Type B pancreatic cell (in vitro differentiated cells): ENCODE data around the gene ZFP2. TPM values are rescaled to one million over a fixed set of nuclear protein-coding genes. Genes with fewer than 3 reads are reported as not detected.
"Not testable (repeated sequence)": the region's sequence is repeated elsewhere in the genome, so short reads cannot be mapped to it uniquely, and the experiment has no call there.

Source experiments
- DNase-seq: peaks from one replicate; pipeline ENCODE4 v3.0.0; 2021; ENCODE audit warnings: mixed read lengths; ENCODE audit not compliant: unreplicated experiment; ENCODE audit errors: extremely low spot score
- H3K27ac Mint-ChIP-seq: 2 replicates; pipeline ENCODE4 v1.8.0; 2021; ENCODE audit warnings: mild to moderate bottlenecking, mixed read lengths
- H3K27me3 Mint-ChIP-seq: 2 replicates; pipeline ENCODE4 v1.8.0; 2021; ENCODE audit warnings: mixed read lengths
- H3K36me3 Mint-ChIP-seq: 2 replicates; pipeline ENCODE4 v1.8.0; 2021; ENCODE audit warnings: mixed read lengths
- H3K4me1 Mint-ChIP-seq: one replicate; pipeline ENCODE4 v1.8.0; 2021; ENCODE audit warnings: mixed read lengths; ENCODE audit not compliant: unreplicated experiment
- H3K4me3 Mint-ChIP-seq: 2 replicates; pipeline ENCODE4 v1.8.0; 2021; ENCODE audit warnings: mild to moderate bottlenecking, mixed read lengths
- H3K9me3 Mint-ChIP-seq: 2 replicates; pipeline ENCODE4 v1.8.0; 2021; ENCODE audit warnings: mixed read lengths
- total RNA-seq: library from RNA; stranded (reverse); gene quantifications from 2 replicates; pipeline ENCODE4 v1.2.1, GENCODE V29; 2021; ENCODE audit warnings: low replicate concordance
- TF ChIP-seq, protein P1 (sequence below): fragments of 200-600 bp; sonication (generic); conservative IDR thresholded peaks from 2 replicates; pipeline ENCODE4 v1.5.0; 2021; ENCODE audit warnings: antibody characterized with exemption, mild to moderate bottlenecking

ZFP2 gene
- total RNA-seq, 1 donor from 2014 or later: 4.1 TPM

DNA sequence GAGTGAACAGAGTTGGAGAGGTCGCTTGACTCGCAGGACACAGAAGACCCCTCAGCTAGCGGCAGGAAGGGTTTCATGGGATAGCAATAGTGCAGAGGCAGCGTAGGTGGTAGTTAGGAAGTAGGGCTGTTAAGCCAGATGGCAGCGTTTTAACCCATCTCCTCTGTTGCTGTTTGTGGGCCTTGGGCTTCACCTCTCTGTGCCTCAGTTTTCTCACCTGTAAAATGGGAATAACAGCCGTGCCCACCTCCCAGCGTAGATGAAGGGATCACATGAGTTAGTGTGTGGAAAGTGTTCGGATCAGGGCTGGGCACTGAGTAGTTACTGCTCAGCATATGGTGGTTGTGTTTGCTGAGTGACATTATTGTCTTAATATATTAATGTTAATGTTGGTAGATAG, 34.1 kb upstream of the ZFP2 start:
- peak; percentile 37 for DNase-seq
- H3K4me1 Mint-ChIP-seq: peaks cover 21% of the 10 kb centered on the region
- no peaks in the 10 kb centered on the region for H3K9me3 Mint-ChIP-seq
- H3K27ac Mint-ChIP-seq: peak overlapping the region; percentile 55
- H3K27me3 Mint-ChIP-seq: no peaks in the 10 kb centered on the region
- H3K4me3 Mint-ChIP-seq: peak overlapping the region; percentile 85
- H3K36me3 Mint-ChIP-seq: peaks cover 28% of the 10 kb centered on the region
- TF ChIP-seq, protein P1, sequence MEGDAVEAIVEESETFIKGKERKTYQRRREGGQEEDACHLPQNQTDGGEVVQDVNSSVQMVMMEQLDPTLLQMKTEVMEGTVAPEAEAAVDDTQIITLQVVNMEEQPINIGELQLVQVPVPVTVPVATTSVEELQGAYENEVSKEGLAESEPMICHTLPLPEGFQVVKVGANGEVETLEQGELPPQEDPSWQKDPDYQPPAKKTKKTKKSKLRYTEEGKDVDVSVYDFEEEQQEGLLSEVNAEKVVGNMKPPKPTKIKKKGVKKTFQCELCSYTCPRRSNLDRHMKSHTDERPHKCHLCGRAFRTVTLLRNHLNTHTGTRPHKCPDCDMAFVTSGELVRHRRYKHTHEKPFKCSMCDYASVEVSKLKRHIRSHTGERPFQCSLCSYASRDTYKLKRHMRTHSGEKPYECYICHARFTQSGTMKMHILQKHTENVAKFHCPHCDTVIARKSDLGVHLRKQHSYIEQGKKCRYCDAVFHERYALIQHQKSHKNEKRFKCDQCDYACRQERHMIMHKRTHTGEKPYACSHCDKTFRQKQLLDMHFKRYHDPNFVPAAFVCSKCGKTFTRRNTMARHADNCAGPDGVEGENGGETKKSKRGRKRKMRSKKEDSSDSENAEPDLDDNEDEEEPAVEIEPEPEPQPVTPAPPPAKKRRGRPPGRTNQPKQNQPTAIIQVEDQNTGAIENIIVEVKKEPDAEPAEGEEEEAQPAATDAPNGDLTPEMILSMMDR: no peak

GRCh38 chr5:178866946-178867345, 28.8 kb upstream of the ZFP2 start:
- Mint-ChIP-seq H3K4me3 (no peak overlapping the region), H3K27me3 (no peaks in the 10 kb centered on the region), H3K27ac (no peak overlapping the region), H3K9me3 (peaks cover 11% of the 10 kb centered on the region), H3K4me1 (peaks cover 8% of the 10 kb centered on the region), H3K36me3 (peaks cover 55% of the 10 kb centered on the region)
- DNase-seq: peak; percentile 29
- TF ChIP-seq, protein P1: no peak

DNA sequence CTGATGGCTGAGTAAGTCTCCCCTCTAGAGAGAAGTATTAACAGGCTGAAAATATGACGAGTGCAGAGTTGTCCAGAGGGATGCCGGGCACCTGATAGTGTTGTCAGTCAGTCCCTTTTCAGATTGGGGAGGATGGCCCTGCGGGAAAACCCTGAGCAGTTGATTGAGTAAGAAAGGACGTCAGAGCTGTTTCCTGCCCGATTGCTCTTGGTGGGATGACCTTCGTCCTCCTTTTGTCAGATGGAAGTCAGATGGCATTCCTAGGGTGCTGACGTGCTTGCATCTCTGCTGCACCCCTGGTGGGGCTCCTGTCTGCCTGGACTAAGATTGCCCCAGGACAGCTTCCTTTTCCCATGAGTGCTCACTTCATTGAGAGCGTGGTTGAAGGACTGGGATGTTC, 26.1 kb upstream of the ZFP2 start:
- Mint-ChIP-seq H3K4me1 (no peaks in the 10 kb centered on the region), H3K36me3 (peaks cover 69% of the 10 kb centered on the region), H3K27me3 (no peaks in the 10 kb centered on the region), H3K27ac (no peak overlapping the region), H3K9me3 (peaks cover 26% of the 10 kb centered on the region), H3K4me3 (no peak overlapping the region)
- TF ChIP-seq, protein P1: no peak
- no peak for DNase-seq

DNA sequence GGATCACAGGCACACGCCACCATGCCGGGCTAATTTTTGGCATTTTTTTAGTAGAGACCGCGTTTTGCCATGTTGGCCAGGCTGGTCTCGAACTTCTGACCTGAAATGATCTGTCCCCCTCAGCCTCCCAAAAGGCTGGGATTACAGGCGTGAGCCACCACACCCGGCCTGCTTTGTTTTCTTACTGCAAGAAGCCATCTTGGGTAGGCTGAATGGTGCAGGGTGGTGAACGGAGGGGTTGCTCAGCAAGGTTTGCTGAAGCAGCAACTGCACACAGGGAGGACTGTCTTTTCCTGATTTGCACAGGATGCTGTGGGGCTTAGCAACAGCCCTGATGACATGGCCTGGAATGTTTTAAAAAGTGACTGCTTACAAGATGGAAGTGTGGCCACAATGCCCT, 25.3 kb upstream of the ZFP2 start:
- no peak overlapping the region for H3K27ac Mint-ChIP-seq
- H3K4me3 Mint-ChIP-seq: no peak overlapping the region
- peaks cover 33% of the 10 kb centered on the region for H3K9me3 Mint-ChIP-seq
- H3K4me1 Mint-ChIP-seq: no peaks in the 10 kb centered on the region
- TF ChIP-seq, protein P1: no peak
- no peaks in the 10 kb centered on the region for H3K27me3 Mint-ChIP-seq
- no peak for DNase-seq
- H3K36me3 Mint-ChIP-seq: peaks cover 76% of the 10 kb centered on the region

DNA sequence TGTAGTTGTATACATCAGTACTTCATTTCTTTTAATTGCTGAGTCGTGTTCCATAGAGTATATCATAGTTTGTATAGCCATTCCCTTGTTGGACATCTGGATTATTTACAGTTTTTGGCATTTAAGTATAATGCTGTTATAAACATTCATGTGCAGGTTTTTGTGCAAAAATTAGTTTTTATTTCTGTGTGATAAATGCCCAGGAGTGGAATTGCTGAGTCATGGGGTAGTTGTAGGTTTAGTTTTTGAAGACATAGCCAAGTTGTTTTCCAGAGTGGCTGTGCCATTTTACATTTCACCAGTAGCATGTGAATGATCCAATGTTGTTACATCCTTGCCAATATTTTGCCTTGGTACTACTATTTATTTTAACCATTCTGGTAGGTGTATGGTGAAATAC, 23.4 kb upstream of the ZFP2 start:
- H3K27me3 Mint-ChIP-seq: no peaks in the 10 kb centered on the region
- no peaks in the 10 kb centered on the region for H3K4me1 Mint-ChIP-seq
- TF ChIP-seq, protein P1: no peak
- H3K36me3 Mint-ChIP-seq: peaks cover 77% of the 10 kb centered on the region
- H3K27ac Mint-ChIP-seq: no peak overlapping the region
- no peak for DNase-seq
- H3K9me3 Mint-ChIP-seq: peaks cover 40% of the 10 kb centered on the region
- H3K4me3 Mint-ChIP-seq: no peak overlapping the region

DNA sequence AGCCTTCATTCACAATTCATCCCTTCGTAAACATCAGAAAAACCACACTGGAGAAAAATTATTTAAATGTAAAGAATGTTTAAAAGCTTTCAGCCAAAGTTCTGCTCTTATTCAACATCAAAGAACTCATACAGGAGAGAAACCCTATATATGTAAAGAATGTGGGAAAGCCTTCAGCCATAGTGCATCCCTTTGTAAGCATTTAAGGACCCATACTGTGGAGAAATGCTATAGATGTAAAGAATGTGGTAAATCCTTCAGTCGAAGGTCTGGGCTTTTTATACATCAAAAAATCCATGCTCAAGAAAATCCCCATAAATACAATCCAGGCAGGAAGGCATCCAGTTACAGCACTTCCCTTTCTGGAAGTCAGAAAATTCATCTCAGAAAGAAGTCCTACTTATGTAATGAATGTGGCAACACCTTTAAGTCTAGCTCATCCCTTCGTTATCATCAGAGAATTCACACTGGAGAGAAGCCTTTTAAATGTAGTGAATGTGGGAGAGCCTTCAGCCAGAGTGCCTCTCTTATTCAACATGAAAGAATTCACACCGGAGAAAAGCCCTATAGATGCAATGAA, 12.5 kb upstream of the ZFP2 start:
- H3K4me1 Mint-ChIP-seq, H3K27ac Mint-ChIP-seq, DNase-seq, H3K4me3 Mint-ChIP-seq, H3K27me3 Mint-ChIP-seq: not testable (repeated sequence)
- Mint-ChIP-seq H3K9me3 (peaks cover 38% of the 10 kb centered on the region), H3K36me3 (peaks cover 73% of the 10 kb centered on the region)
